ENCODE results near the gene TSC22D2.
"Not testable (repeated sequence)": the region's sequence is repeated elsewhere in the genome, so short reads cannot be mapped to it uniquely, and the experiment has no call there.

DNA sequence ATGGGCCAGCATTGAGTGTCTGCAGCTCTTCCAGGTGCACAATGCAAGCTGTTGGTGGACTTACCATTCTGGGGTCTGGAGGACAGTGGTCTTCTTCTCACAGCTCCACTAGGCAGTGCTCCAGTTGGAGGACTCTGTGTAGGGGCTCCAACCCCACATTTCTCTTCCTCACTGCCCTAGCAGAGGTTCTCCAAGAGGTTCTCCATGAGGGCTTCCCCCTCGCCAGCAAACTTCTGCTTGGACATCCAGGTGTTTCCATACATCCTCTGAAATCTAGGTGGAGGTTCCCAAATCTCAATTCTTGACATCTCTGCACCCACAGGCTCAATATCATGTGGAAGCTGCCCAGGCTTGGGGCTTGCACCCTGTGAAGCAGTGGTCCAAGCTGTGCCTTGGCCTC is 92.9 kb downstream of the TSC22D2 start:
- not testable (repeated sequence) for TF ChIP-seq POLR2A, CTCF (IDR thresholded peaks at IDR 0.05)
